Suprapubic skin (tissue), 4 donors: ENCODE results near the gene C11orf16.

Experiments
- CTCF ChIP-seq, 2 donors: fragments of 200-600 bp in 1 of 2; fragments of 450-650 bp in 1 of 2; sonication (generic) in 1 of 2; IDR thresholded peaks; one replicate each; pipeline ENCODE4 v1.5.1; 2016 to 2019; ENCODE audit warnings: antibody characterized with exemption in 2 of 2, mild to moderate bottlenecking in 1 of 2, moderate library complexity in 1 of 2
- EP300 ChIP-seq: sonication (generic); formaldehyde crosslinking; IDR thresholded peaks from one replicate; pipeline ENCODE4 v1.6.1; 2017; ENCODE audit warnings: antibody characterized with exemption
- POLR2A ChIP-seq, 2 donors: fragments of 450-650 bp; IDR thresholded peaks; one replicate each; pipeline ENCODE4 v1.6.1; 2017; ENCODE audit warnings: antibody characterized with exemption in 2 of 2, mild to moderate bottlenecking in 2 of 2, moderate library complexity in 2 of 2
- POLR2AphosphoS5 ChIP-seq, 3 donors: sonication (generic); formaldehyde crosslinking; IDR thresholded peaks; one replicate each; pipeline ENCODE4 v1.6.1; 2017; ENCODE audit warnings: antibody characterized with exemption in 3 of 3

GRCh38 chr11:8922691-8923090, 10.1 kb downstream of the C11orf16 start:
- TF ChIP-seq POLR2A (IDR thresholded peaks at IDR 0.05) (no peak), CTCF (IDR thresholded peaks at IDR 0.05) (no peak), POLR2AphosphoS5 (IDR thresholded peaks at IDR 0.05) (no peak), EP300 (no peak)
